Panc1 (cell line): ENCODE results near the gene KLHDC9. TPM values are rescaled to one million over a fixed set of nuclear protein-coding genes. Genes with fewer than 3 reads are reported as not detected.
A peak's percentile ranks its signal among the peaks of the same experiment; 100 is the strongest.

Source experiments
- ATAC-seq: fragments of 200-7000 bp; cut with Tn5 transposase; 2 replicates; pipeline ENCODE4 v1.9.1; 2020; ENCODE audit warnings: mild to moderate bottlenecking, moderate library complexity
- BruUV-seq: library from RNA; stranded (reverse); fragments of 400-500 nt; replicated peaks from 2 replicates; lab custom pipeline; 2021; lab: Mats Ljungman, UMichigan
- CTCF ChIA-PET: fragments of 300-600 bp; sonication (Branson Sonifier 250); formaldehyde crosslinking; loops from one replicate; lab custom pipeline; 2022; ENCODE audit warnings: antibody characterized with exemption; lab: Charles Lee
- POLR2A ChIA-PET: fragments of 300-600 bp; sonication (Branson Sonifier 250); formaldehyde crosslinking; loops from one replicate; lab custom pipeline; 2022; ENCODE audit warnings: antibody characterized with exemption; lab: Charles Lee
- DNase-seq: peaks from one replicate; pipeline ENCODE4 v3.0.0-alpha.2; 2010; ENCODE audit warnings: low read depth, low spot score
- H3K27ac ChIP-seq: 2 replicates; pipeline ENCODE4 v1.5.1; 2011; ENCODE audit warnings: mild to moderate bottlenecking, low read length, inconsistent platforms
- H3K27me3 ChIP-seq: fragments of 200-500 bp; sonication (Bioruptor generic); 2 replicates; pipeline ENCODE4 v1.6.0; 2014; ENCODE audit warnings: low read length, inconsistent platforms; ENCODE audit not compliant: control insufficient read depth, insufficient read depth
- H3K36me3 ChIP-seq: fragments of 200-500 bp; sonication (Bioruptor generic); 2 replicates; pipeline ENCODE4 v1.5.1; 2014; ENCODE audit warnings: inconsistent platforms, mild to moderate bottlenecking, low read length, moderate library complexity; ENCODE audit not compliant: control insufficient read depth, insufficient read depth
- H3K4me1 ChIP-seq: 2 replicates; pipeline ENCODE4 v1.5.1; 2011; ENCODE audit warnings: inconsistent platforms, mild to moderate bottlenecking, low read length, moderate library complexity; ENCODE audit not compliant: control insufficient read depth, insufficient read depth
- H3K4me3 ChIP-seq, 2 experiments: 2 replicates each; pipeline ENCODE4 v1.5.1; 2011 to 2012; ENCODE audit warnings: low read depth in 2 of 2, low read length in 2 of 2, mild to moderate bottlenecking in 2 of 2, inconsistent platforms in 1 of 2, moderate library complexity in 1 of 2
- H3K9me3 ChIP-seq: fragments of 200-500 bp; sonication (Bioruptor generic); 2 replicates; pipeline ENCODE4 v1.5.1; 2014; ENCODE audit warnings: low read depth, mild to moderate bottlenecking, inconsistent platforms, low read length, moderate library complexity; ENCODE audit not compliant: control insufficient read depth, insufficient read depth
- POLR2AphosphoS5 ChIP-seq: IDR thresholded peaks from 2 replicates; pipeline ENCODE4 v1.6.1; 2012; ENCODE audit warnings: mild to moderate bottlenecking, low read depth, low read length, moderate library complexity
- REST ChIP-seq, 2 experiments: IDR thresholded peaks; 2 replicates each; pipeline ENCODE4 v1.6.1; 2011 to 2012; ENCODE audit warnings: low read depth in 2 of 2, control low read depth in 1 of 2, low read length in 1 of 2, mild to moderate bottlenecking in 1 of 2, moderate library complexity in 1 of 2; ENCODE audit not compliant: insufficient read depth in 1 of 2
- SIN3A ChIP-seq: IDR thresholded peaks from 2 replicates; pipeline ENCODE4 v1.6.1; 2012; ENCODE audit warnings: low read depth, mild to moderate bottlenecking, low read length, moderate library complexity, borderline replicate concordance; ENCODE audit not compliant: insufficient read depth
- TCF7L2 ChIP-seq: IDR thresholded peaks from 2 replicates; pipeline ENCODE4 v1.6.1; 2011; ENCODE audit warnings: mild to moderate bottlenecking, low read depth, low read length, inconsistent platforms
- in situ Hi-C: cut with HindIII; loops from 2 replicates; pipeline ENCODE4 v1.10.0; 2016; ENCODE audit warnings: low sequenced_read_pairs, low pct_unique_long_range_greater_than_20kb
- intact Hi-C: fragments of 100-400 bp; cut with micrococcal nuclease; formaldehyde crosslinking; loops from one replicate; pipeline ENCODE4 v1.10.0; 2022; ENCODE audit not compliant: unreplicated experiment
- total RNA-seq: library from RNA; stranded (reverse); gene quantifications from one replicate; pipeline ENCODE4 v1.2.1, GENCODE V29; 2021; ENCODE audit not compliant: unreplicated experiment
- TF ChIP-seq, protein P1 (sequence below): fragments of 450-650 bp; IDR thresholded peaks from 2 replicates; pipeline ENCODE4 v1.5.1; 2017; ENCODE audit warnings: mild to moderate bottlenecking

KLHDC9 gene
- total RNA-seq, 1 experiment from 2014 or later = 7.6 TPM

DNA sequence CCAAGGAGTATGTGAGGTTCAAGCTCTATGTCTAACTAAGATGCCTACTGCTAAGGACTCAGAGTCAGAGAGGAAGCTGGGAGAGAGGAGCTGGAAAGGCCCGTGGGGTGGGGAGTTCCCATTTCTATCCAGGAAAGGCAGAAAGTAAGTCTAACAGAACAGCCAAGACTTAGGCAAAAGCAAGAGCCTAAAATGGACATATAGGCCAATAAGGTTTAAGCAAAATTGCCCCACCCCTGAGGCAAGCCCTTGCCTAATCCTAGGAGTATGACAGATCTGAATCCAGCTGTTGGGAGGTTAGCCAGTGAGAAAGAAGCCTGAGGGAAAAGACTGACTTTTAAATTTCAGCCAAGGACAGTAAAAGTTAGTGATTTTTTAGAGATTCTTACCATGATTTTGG, 1.6 kb upstream of the KLHDC9 start:
- CTCF ChIA-PET = interaction anchor here (0.8 to 1.0 kb wide), 2 partner anchors 25 to 77 kb away, joined by 4 read pairs; no protein-coding TSS in a partner anchor
- no peaks in the 10 kb centered on the region for H3K9me3 ChIP-seq
- ATAC-seq = no peak
- no TSS peak for BruUV-seq
- H3K36me3 ChIP-seq = peaks cover 4% of the 10 kb centered on the region; the same call in 1 of the 2 replicates
- no peak overlapping the region for H3K4me3 ChIP-seq
- no peak for TF ChIP-seq REST (IDR thresholded peaks at IDR 0.05; ENCODE audit: insufficient read depth in 1 of 2, low read depth in 2 of 2, low read length in 1 of 2)
- TF ChIP-seq SIN3A = no peak
- TF ChIP-seq POLR2AphosphoS5 = no peak
- TF ChIP-seq, protein P1, sequence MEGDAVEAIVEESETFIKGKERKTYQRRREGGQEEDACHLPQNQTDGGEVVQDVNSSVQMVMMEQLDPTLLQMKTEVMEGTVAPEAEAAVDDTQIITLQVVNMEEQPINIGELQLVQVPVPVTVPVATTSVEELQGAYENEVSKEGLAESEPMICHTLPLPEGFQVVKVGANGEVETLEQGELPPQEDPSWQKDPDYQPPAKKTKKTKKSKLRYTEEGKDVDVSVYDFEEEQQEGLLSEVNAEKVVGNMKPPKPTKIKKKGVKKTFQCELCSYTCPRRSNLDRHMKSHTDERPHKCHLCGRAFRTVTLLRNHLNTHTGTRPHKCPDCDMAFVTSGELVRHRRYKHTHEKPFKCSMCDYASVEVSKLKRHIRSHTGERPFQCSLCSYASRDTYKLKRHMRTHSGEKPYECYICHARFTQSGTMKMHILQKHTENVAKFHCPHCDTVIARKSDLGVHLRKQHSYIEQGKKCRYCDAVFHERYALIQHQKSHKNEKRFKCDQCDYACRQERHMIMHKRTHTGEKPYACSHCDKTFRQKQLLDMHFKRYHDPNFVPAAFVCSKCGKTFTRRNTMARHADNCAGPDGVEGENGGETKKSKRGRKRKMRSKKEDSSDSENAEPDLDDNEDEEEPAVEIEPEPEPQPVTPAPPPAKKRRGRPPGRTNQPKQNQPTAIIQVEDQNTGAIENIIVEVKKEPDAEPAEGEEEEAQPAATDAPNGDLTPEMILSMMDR = no peak
- no peak for TF ChIP-seq TCF7L2
- no peaks in the 10 kb centered on the region for H3K27me3 ChIP-seq
- no peak overlapping the region for H3K27ac ChIP-seq
- DNase-seq = no peak
- POLR2A ChIA-PET = interaction anchor here (0.6 kb wide), 1 partner anchor 51 kb away, joined by 3 read pairs; the partner anchor contains the start of gene USF1
- in situ Hi-C loops (no loop called here), intact Hi-C loops (loop anchor here (2.0 to 5.0 kb wide), 2 partner anchors 54 to 100 kb away; no protein-coding TSS in a partner anchor)
- 0 out of 2 replicates have a peak, but pooled peaks cover 6% of the 10 kb centered on the region for H3K4me1 ChIP-seq

GRCh38 chr1:161099090-161099802, 1.1 kb downstream of the KLHDC9 start:
- POLR2A ChIA-PET = interaction anchor here (0.7 kb wide), 1 partner anchor 14 kb away, joined by 3 read pairs; no protein-coding TSS in a partner anchor
- Histone ChIP-seq H3K4me1 (0 out of 2 replicates have a peak, but pooled peaks cover 6% of the 10 kb centered on the region), H3K27ac (peak overlapping the region; percentile 81; the same call in 1 of the 2 replicates), H3K9me3 (no peaks in the 10 kb centered on the region), H3K4me3 (peak overlapping the region; percentile 76 to 77), H3K27me3 (no peaks in the 10 kb centered on the region), H3K36me3 (peaks cover 8% of the 10 kb centered on the region; the same call in 1 of the 2 replicates)
- CTCF ChIA-PET = interaction anchor here (0.6 to 0.7 kb wide), 3 partner anchors 102 to 109 kb away, joined by 3 to 7 read pairs (median 3); no protein-coding TSS in a partner anchor
- DNase-seq (no peak), ATAC-seq (peak; percentile 22)
- no peak for TF ChIP-seq REST (IDR thresholded peaks at IDR 0.05; ENCODE audit: insufficient read depth in 1 of 2, low read depth in 2 of 2, low read length in 1 of 2)
- intact Hi-C loops = loop anchor here (5.0 kb wide), 1 partner anchor 57 kb away; no protein-coding TSS in a partner anchor
- in situ Hi-C loops = no loop called here
- BruUV-seq = no TSS peak
